Measurements from ENCODE around the gene RCAN1. TPM values are rescaled to one million over a fixed set of nuclear protein-coding genes. Genes with fewer than 3 reads are reported as not detected.

Gene RCAN1
- total and polyA plus RNA-seq, 2 experiments from 2014 or later, result 79.4 to 113 TPM

GRCh38 chr21:34593954-34594531 is 20.9 kb downstream of the RCAN1 start:
- Histone ChIP-seq H3K79me2 (no peaks in the 10 kb centered on the region), H3K4me1 (ENCODE audit: insufficient read depth) (peaks cover 41% of the 10 kb centered on the region), H3K9me3 (ENCODE audit: low read depth) (no peaks in the 10 kb centered on the region), H3K4me3 (no peak overlapping the region), H4K20me1 (ENCODE audit: insufficient read depth, poor library complexity, severe bottlenecking) (no peaks in the 10 kb centered on the region), H3K4me2 (no peak overlapping the region), H3K27me3 (no peaks in the 10 kb centered on the region), H3K9me2 (replicated peaks; ENCODE audit: insufficient read depth) (no peaks in the 10 kb centered on the region), H3K36me3 (replicated peaks; ENCODE audit: insufficient read depth, low read depth) (no peaks in the 10 kb centered on the region), H2AFZ (no peak overlapping the region), H3K27ac (peak overlapping the region; percentile 29)
- TF ChIP-seq EZH2 (IDR thresholded peaks at IDR 0.05; ENCODE audit: borderline replicate concordance) (no peak), EZH2phosphoT487 (IDR thresholded peaks at IDR 0.05; ENCODE audit: low read depth, severe bottlenecking, unreplicated experiment) (no peak), CTCF (IDR thresholded peaks at IDR 0.05; ENCODE audit: poor library complexity) (no peak)
- WGBS (ENCODE audit: low lambda C conversion rate, missing lambda C conversion rate), result 88% methylated on average over 12 of the region's 12 CpGs
- no peak for DNase-seq (ENCODE audit: low spot score)

GRCh38 chr21:34593423-34593822 is 21.5 kb downstream of the RCAN1 start:
- peaks cover 41% of the 10 kb centered on the region for H3K4me1 ChIP-seq (ENCODE audit: insufficient read depth)
- no peak for DNase-seq (ENCODE audit: low spot score)
- H4K20me1 ChIP-seq (ENCODE audit: insufficient read depth, poor library complexity, severe bottlenecking), result no peaks in the 10 kb centered on the region
- no peaks in the 10 kb centered on the region for H3K36me3 ChIP-seq (replicated peaks; ENCODE audit: insufficient read depth, low read depth)
- no peaks in the 10 kb centered on the region for H3K9me2 ChIP-seq (replicated peaks; ENCODE audit: insufficient read depth)
- no peak overlapping the region for H2AFZ ChIP-seq
- H3K4me2 ChIP-seq, result no peak overlapping the region
- H3K27me3 ChIP-seq, result no peaks in the 10 kb centered on the region
- TF ChIP-seq CTCF (IDR thresholded peaks at IDR 0.05; ENCODE audit: poor library complexity), result no peak
- no peak for TF ChIP-seq EZH2 (IDR thresholded peaks at IDR 0.05; ENCODE audit: borderline replicate concordance)
- TF ChIP-seq EZH2phosphoT487 (IDR thresholded peaks at IDR 0.05; ENCODE audit: low read depth, severe bottlenecking, unreplicated experiment), result no peak
- no peaks in the 10 kb centered on the region for H3K9me3 ChIP-seq (ENCODE audit: low read depth)
- no peak overlapping the region for H3K4me3 ChIP-seq
- 70% methylated on average over 5 of the region's 5 CpGs for WGBS (ENCODE audit: low lambda C conversion rate, missing lambda C conversion rate)
- H3K27ac ChIP-seq, result peak overlapping the region; percentile 93
- H3K79me2 ChIP-seq, result no peaks in the 10 kb centered on the region

DNA sequence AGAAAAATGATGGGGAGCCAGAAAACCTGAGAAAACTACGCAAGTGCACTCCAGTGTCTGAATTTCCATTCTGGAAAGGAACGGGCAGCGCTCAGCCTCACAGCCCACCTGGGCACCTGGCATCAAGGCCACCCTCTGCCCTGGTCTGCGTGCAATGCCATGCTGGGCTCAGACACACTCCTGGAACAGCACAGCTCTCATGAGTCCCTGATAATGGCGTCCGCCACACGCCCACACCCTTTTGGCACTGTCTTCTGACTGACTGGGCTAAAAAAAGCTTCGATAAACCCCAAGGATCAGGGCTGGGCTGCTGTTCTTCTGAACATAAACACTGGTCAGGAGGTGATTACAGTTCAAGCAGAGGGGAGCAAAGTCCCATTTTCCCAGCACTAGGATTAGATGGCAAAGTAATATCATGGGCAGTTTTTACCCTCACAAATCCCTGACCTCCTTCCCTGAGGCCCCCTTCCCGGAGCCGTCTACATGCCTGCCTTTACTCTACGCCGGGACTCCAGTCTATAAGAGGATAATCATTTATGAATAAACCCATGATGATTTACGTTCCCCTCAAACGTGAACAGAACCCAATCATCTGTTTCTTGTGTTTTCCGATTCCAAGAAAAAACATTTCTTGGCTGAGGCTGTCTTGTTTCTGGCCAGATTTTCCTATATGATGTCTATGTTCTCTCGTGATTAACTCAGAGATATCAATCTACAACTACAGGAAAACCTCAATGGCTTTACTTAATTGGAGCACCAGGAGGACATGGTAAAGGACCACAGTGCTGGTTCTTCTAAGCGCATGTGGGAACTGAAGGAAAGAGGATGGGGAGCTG is 22.6 kb downstream of the RCAN1 start:
- H2AFZ ChIP-seq, result peak overlapping the region; percentile 5
- peak; percentile 73 for DNase-seq (ENCODE audit: low spot score)
- peak overlapping the region; percentile 62 for H3K4me2 ChIP-seq
- TF ChIP-seq EZH2phosphoT487 (IDR thresholded peaks at IDR 0.05; ENCODE audit: low read depth, severe bottlenecking, unreplicated experiment) (no peak), CTCF (IDR thresholded peaks at IDR 0.05; ENCODE audit: poor library complexity) (no peak), EZH2 (IDR thresholded peaks at IDR 0.05; ENCODE audit: borderline replicate concordance) (no peak)
- no peaks in the 10 kb centered on the region for H3K36me3 ChIP-seq (replicated peaks; ENCODE audit: insufficient read depth, low read depth)
- H3K27me3 ChIP-seq, result no peaks in the 10 kb centered on the region
- no peaks in the 10 kb centered on the region for H3K9me3 ChIP-seq (ENCODE audit: low read depth)
- peaks cover 41% of the 10 kb centered on the region for H3K4me1 ChIP-seq (ENCODE audit: insufficient read depth)
- no peak overlapping the region for H3K4me3 ChIP-seq
- WGBS (ENCODE audit: low lambda C conversion rate, missing lambda C conversion rate), result 60% methylated on average over 17 of the region's 17 CpGs
- H4K20me1 ChIP-seq (ENCODE audit: insufficient read depth, poor library complexity, severe bottlenecking), result no peaks in the 10 kb centered on the region
- H3K27ac ChIP-seq, result peak overlapping the region; percentile 93
- no peaks in the 10 kb centered on the region for H3K9me2 ChIP-seq (replicated peaks; ENCODE audit: insufficient read depth)
- no peaks in the 10 kb centered on the region for H3K79me2 ChIP-seq
